GM19438 (cell line): ENCODE data around the gene NAXE.

Experiments
- ATAC-seq: cut with Tn5 transposase; IDR thresholded peaks from one replicate; pipeline ENCODE4 v1.9.1; 2021; ENCODE audit warnings: low read depth; ENCODE audit not compliant: unreplicated experiment

Gene NAXE

DNA sequence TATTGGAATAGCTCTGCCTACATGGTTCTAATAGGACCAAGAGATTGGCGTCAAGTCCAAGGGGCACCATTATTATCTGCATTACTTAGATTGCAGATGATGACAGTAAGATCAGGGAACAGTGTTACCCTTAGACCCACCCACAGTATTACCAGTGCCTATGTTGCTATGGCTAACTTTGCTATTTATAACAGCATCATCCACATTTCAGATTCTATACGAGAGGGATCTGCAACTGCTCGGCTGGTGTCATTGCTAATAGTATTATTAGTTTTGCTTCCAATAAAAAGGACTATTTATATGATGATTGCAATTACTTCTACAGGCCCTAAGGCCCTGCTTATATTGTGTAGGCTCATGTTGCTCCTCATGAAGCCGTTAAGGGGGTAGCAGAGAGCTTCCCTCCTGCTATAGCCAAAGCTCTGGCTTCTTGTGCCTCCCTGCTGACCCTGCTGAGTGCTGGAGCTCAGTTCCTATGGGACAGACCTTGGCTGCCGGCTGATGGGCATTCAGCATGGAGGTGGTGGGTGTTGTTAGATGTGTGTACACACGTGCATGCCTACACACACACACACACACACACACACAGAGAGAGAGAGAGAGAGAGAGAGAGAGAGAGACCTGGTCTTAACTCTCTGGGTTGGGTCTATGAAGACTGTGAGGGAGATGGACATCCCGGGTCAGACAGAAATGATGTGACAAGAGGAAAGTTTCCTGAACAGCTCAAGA is 51.6 kb downstream of the NAXE start:
- ATAC-seq: no peak

GRCh38 chr1:156643778-156644092 is 52.2 kb downstream of the NAXE start:
- no peak for ATAC-seq
